ENCODE data around the gene RFESD. TPM values are rescaled to one million over a fixed set of nuclear protein-coding genes. Genes with fewer than 3 reads are reported as not detected.

Gene RFESD
- total and polyA plus RNA-seq, 4 donors = 1.1 to 98.0 (median 1.4) TPM

DNA sequence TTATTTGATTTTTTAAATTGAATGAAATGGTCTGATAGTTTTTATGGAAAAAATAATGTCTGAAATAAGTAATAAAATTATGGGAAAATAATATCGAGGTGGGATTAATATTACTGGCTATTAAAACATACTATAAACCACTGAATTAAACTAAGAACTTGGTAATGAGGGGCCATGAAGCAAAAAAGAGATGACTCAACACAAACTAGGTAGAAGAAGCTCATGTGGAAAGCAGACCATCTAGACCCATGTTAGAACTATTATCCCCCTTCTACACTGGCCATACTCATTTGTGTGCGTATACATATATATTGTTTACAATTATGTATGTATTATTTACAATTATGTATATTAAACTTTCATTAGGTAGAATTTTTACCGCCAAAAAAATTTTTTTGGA is 35.2 kb upstream of the RFESD start:
- Histone ChIP-seq H3K9ac (ENCODE audit: low read depth in 1 of 2, low read length in 2 of 2) (no peak overlapping the region), H3K9me3 (ENCODE audit: control insufficient read depth in 4 of 4, low read length in 3 of 4) (peaks cover 0 to 2% (median under 1%) of the 10 kb centered on the region in 4 donors), H3K27me3 (ENCODE audit: control insufficient read depth in 4 of 4, insufficient read depth in 4 of 4, low read length in 3 of 4) (no peaks in the 10 kb centered on the region), H3K36me3 (ENCODE audit: control insufficient read depth in 4 of 4, insufficient read depth in 3 of 4, low read depth in 1 of 4, low read length in 3 of 4) (no peaks in the 10 kb centered on the region), H3K27ac (ENCODE audit: low read depth in 1 of 2, low read length in 2 of 2) (no peak overlapping the region), H3K4me3 (ENCODE audit: low read depth in 1 of 3, low read length in 3 of 3) (no peak overlapping the region), H3K4me1 (ENCODE audit: control insufficient read depth in 4 of 4, insufficient read depth in 4 of 4, low read length in 3 of 4) (no peaks in the 10 kb centered on the region)
- TF ChIP-seq, protein P1, sequence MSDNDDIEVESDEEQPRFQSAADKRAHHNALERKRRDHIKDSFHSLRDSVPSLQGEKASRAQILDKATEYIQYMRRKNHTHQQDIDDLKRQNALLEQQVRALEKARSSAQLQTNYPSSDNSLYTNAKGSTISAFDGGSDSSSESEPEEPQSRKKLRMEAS (IDR thresholded peaks at IDR 0.05) = no peak
- TF ChIP-seq EGR1 (IDR thresholded peaks at IDR 0.05; ENCODE audit: low read depth in 2 of 2) = no peak
- TF ChIP-seq YY1 (IDR thresholded peaks at IDR 0.05) = no peak
- no peak for TF ChIP-seq SP1 (IDR thresholded peaks at IDR 0.05)
- no peak for TF ChIP-seq GABPA (IDR thresholded peaks at IDR 0.05 in 1 of 2, conservative IDR thresholded peaks at IDR 0.05 in 1 of 2)
- TF ChIP-seq, protein P2, sequence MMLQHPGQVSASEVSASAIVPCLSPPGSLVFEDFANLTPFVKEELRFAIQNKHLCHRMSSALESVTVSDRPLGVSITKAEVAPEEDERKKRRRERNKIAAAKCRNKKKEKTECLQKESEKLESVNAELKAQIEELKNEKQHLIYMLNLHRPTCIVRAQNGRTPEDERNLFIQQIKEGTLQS (IDR thresholded peaks at IDR 0.05) = no peak
- TF ChIP-seq TAF1 (conservative IDR thresholded peaks at IDR 0.05) = no peak
- TF ChIP-seq JUND (IDR thresholded peaks at IDR 0.05) = no peak
- TF ChIP-seq HNF4G (IDR thresholded peaks at IDR 0.05) = no peak
- TF ChIP-seq, protein P3, sequence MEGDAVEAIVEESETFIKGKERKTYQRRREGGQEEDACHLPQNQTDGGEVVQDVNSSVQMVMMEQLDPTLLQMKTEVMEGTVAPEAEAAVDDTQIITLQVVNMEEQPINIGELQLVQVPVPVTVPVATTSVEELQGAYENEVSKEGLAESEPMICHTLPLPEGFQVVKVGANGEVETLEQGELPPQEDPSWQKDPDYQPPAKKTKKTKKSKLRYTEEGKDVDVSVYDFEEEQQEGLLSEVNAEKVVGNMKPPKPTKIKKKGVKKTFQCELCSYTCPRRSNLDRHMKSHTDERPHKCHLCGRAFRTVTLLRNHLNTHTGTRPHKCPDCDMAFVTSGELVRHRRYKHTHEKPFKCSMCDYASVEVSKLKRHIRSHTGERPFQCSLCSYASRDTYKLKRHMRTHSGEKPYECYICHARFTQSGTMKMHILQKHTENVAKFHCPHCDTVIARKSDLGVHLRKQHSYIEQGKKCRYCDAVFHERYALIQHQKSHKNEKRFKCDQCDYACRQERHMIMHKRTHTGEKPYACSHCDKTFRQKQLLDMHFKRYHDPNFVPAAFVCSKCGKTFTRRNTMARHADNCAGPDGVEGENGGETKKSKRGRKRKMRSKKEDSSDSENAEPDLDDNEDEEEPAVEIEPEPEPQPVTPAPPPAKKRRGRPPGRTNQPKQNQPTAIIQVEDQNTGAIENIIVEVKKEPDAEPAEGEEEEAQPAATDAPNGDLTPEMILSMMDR (IDR thresholded peaks at IDR 0.05; ENCODE audit: low read depth, low read length, missing input control) = no peak
- TF ChIP-seq, protein P4, sequence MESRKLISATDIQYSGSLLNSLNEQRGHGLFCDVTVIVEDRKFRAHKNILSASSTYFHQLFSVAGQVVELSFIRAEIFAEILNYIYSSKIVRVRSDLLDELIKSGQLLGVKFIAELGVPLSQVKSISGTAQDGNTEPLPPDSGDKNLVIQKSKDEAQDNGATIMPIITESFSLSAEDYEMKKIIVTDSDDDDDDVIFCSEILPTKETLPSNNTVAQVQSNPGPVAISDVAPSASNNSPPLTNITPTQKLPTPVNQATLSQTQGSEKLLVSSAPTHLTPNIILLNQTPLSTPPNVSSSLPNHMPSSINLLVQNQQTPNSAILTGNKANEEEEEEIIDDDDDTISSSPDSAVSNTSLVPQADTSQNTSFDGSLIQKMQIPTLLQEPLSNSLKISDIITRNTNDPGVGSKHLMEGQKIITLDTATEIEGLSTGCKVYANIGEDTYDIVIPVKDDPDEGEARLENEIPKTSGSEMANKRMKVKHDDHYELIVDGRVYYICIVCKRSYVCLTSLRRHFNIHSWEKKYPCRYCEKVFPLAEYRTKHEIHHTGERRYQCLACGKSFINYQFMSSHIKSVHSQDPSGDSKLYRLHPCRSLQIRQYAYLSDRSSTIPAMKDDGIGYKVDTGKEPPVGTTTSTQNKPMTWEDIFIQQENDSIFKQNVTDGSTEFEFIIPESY (IDR thresholded peaks at IDR 0.05) = no peak
- no peak for TF ChIP-seq RXRA (IDR thresholded peaks at IDR 0.05)
- no peak for TF ChIP-seq HNF4A (conservative IDR thresholded peaks at IDR 0.05)
- TF ChIP-seq FOXA2 (IDR thresholded peaks at IDR 0.05) = no peak
- TF ChIP-seq, protein P5, sequence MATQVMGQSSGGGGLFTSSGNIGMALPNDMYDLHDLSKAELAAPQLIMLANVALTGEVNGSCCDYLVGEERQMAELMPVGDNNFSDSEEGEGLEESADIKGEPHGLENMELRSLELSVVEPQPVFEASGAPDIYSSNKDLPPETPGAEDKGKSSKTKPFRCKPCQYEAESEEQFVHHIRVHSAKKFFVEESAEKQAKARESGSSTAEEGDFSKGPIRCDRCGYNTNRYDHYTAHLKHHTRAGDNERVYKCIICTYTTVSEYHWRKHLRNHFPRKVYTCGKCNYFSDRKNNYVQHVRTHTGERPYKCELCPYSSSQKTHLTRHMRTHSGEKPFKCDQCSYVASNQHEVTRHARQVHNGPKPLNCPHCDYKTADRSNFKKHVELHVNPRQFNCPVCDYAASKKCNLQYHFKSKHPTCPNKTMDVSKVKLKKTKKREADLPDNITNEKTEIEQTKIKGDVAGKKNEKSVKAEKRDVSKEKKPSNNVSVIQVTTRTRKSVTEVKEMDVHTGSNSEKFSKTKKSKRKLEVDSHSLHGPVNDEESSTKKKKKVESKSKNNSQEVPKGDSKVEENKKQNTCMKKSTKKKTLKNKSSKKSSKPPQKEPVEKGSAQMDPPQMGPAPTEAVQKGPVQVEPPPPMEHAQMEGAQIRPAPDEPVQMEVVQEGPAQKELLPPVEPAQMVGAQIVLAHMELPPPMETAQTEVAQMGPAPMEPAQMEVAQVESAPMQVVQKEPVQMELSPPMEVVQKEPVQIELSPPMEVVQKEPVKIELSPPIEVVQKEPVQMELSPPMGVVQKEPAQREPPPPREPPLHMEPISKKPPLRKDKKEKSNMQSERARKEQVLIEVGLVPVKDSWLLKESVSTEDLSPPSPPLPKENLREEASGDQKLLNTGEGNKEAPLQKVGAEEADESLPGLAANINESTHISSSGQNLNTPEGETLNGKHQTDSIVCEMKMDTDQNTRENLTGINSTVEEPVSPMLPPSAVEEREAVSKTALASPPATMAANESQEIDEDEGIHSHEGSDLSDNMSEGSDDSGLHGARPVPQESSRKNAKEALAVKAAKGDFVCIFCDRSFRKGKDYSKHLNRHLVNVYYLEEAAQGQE (IDR thresholded peaks at IDR 0.05) = no peak
- no peak for TF ChIP-seq FOXA1 (IDR thresholded peaks at IDR 0.05)
- TF ChIP-seq RAD21 (IDR thresholded peaks at IDR 0.05) = no peak
- TF ChIP-seq NR2F2 (IDR thresholded peaks at IDR 0.05) = no peak
- DNase-seq (ENCODE audit: low spot score) = no peak
- 90% methylated on average over 3 of the region's 3 CpGs for WGBS

All from liver (tissue), 9 donors.